PC-3 (cell line): ENCODE data around the gene C11orf91. TPM values are rescaled to one million over a fixed set of nuclear protein-coding genes. Genes with fewer than 3 reads are reported as not detected.

Experiments
- ATAC-seq: fragments of 200-7000 bp; cut with Tn5 transposase; 2 replicates; pipeline ENCODE4 v1.9.1; 2020; ENCODE audit warnings: mild to moderate bottlenecking, moderate library complexity
- BruUV-seq: library from RNA; stranded (reverse); fragments of 400-500 nt; replicated peaks from 2 replicates; lab custom pipeline; 2021; lab: Mats Ljungman, UMichigan
- CTCF ChIA-PET: fragments of 300-600 bp; sonication (Branson Sonifier 250); formaldehyde crosslinking; loops from one replicate; lab custom pipeline; 2022; ENCODE audit warnings: antibody characterized with exemption; lab: Charles Lee
- POLR2A ChIA-PET: fragments of 300-600 bp; sonication (Branson Sonifier 250); formaldehyde crosslinking; loops from one replicate; lab custom pipeline; 2022; ENCODE audit warnings: antibody characterized with exemption; ENCODE audit not compliant: unreplicated experiment; lab: Charles Lee
- DNase-seq: peaks from one replicate; pipeline ENCODE4 v3.0.0-alpha.2; 2015
- H2AFZ ChIP-seq: fragments of 300-600 bp; sonication (generic); 2 replicates; pipeline ENCODE4 v1.6.0; 2016; ENCODE audit warnings: antibody characterized with exemption, low read length
- H3F3A ChIP-seq: fragments of 300-600 bp; sonication (generic); one replicate; pipeline ENCODE4 v1.6.0; 2017; ENCODE audit warnings: antibody characterized with exemption, low read length, control low read depth, mild to moderate bottlenecking; ENCODE audit not compliant: unreplicated experiment
- H3K27ac ChIP-seq: fragments of 300-600 bp; sonication (generic); 2 replicates; pipeline ENCODE4 v1.5.1; 2016; ENCODE audit warnings: mild to moderate bottlenecking, low read length
- H3K27me3 ChIP-seq: fragments of 300-600 bp; sonication (generic); 2 replicates; pipeline ENCODE4 v1.6.1; 2016; ENCODE audit warnings: low read length, mixed read lengths
- H3K36me3 ChIP-seq: fragments of 300-600 bp; sonication (generic); 2 replicates; pipeline ENCODE4 v1.6.1; 2016; ENCODE audit warnings: low read depth, mixed run types, low read length, mixed read lengths
- H3K4me1 ChIP-seq: fragments of 300-600 bp; sonication (generic); 2 replicates; pipeline ENCODE4 v1.5.1; 2016; ENCODE audit warnings: low read length; ENCODE audit not compliant: insufficient read depth
- H3K4me2 ChIP-seq: fragments of 300-600 bp; sonication (generic); 2 replicates; pipeline ENCODE4 v1.6.0; 2016; ENCODE audit warnings: low read length
- H3K4me3 ChIP-seq: fragments of 300-600 bp; sonication (generic); 2 replicates; pipeline ENCODE4 v1.5.1; 2016; ENCODE audit warnings: mild to moderate bottlenecking, low read length, mixed read lengths
- H3K79me2 ChIP-seq: fragments of 300-600 bp; sonication (generic); 2 replicates; pipeline ENCODE4 v1.6.1; 2017; ENCODE audit warnings: low read length, mixed read lengths
- H3K9ac ChIP-seq: fragments of 300-600 bp; sonication (generic); 2 replicates; pipeline ENCODE4 v1.6.0; 2016; ENCODE audit warnings: mild to moderate bottlenecking, low read length
- H3K9me2 ChIP-seq: fragments of 300-600 bp; sonication (generic); replicated peaks from 2 replicates; pipeline ENCODE4 v1.6.1; 2016; ENCODE audit warnings: mixed run types, low read length, mixed read lengths
- H3K9me3 ChIP-seq: fragments of 300-600 bp; sonication (generic); 2 replicates; pipeline ENCODE4 v1.6.1; 2016; ENCODE audit warnings: low read length, mixed read lengths
- H4K20me1 ChIP-seq: fragments of 300-600 bp; sonication (generic); 2 replicates; pipeline ENCODE4 v1.6.1; 2016; ENCODE audit warnings: low read length, mixed read lengths
- CTCF ChIP-seq: fragments of 300-600 bp; sonication (generic); conservative IDR thresholded peaks from 2 replicates; pipeline ENCODE4 v1.5.1; 2017; ENCODE audit warnings: antibody characterized with exemption, low read depth, mild to moderate bottlenecking, low read length
- EZH2 ChIP-seq: fragments of 300-600 bp; sonication (generic); IDR thresholded peaks from one replicate; pipeline ENCODE4 v1.6.1; 2017; ENCODE audit warnings: antibody characterized with exemption, mild to moderate bottlenecking, low read length; ENCODE audit not compliant: unreplicated experiment
- EZH2phosphoT487 ChIP-seq: fragments of 300-600 bp; sonication (generic); IDR thresholded peaks from 2 replicates; pipeline ENCODE4 v1.6.1; 2018; ENCODE audit warnings: mild to moderate bottlenecking, antibody characterized with exemption, low read length, borderline replicate concordance
- intact Hi-C: fragments of 100-400 bp; cut with micrococcal nuclease; formaldehyde crosslinking; loops from 2 replicates; pipeline ENCODE4 v1.9.0; 2023
- total RNA-seq: library from RNA; depleted of rRNA; stranded (reverse); fragments of >200 nt; gene quantifications from 2 replicates; pipeline ENCODE4 v1.2.3, GENCODE V29; 2014

C11orf91 gene
- total RNA-seq, 1 experiment from 2014 or later: not detected

- Histone ChIP-seq H3K27me3 (no peaks in the 10 kb centered on the region), H4K20me1 (no peaks in the 10 kb centered on the region), H3K4me1 (no peaks in the 10 kb centered on the region), H3F3A (no peaks in the 10 kb centered on the region), H3K9me2 (no peaks in the 10 kb centered on the region), H3K9ac (no peak overlapping the region), H3K4me3 (no peak overlapping the region), H3K36me3 (no peaks in the 10 kb centered on the region), H3K79me2 (no peaks in the 10 kb centered on the region), H3K27ac (no peak overlapping the region), H2AFZ (no peak overlapping the region), H3K9me3 (no peaks in the 10 kb centered on the region), H3K4me2 (no peak overlapping the region)
- no TSS peak for BruUV-seq
- DNase-seq (no peak), ATAC-seq (no peak)
- ChIA-PET CTCF (no interaction called here), POLR2A (no interaction called here)
- intact Hi-C loops: no loop called here
- TF ChIP-seq EZH2: no peak
- TF ChIP-seq EZH2phosphoT487: no peak
- TF ChIP-seq CTCF: no peak
Observed at GRCh38 chr11:33652930-33653329, 47.7 kb downstream of the C11orf91 start.

GRCh38 chr11:33652431-33652830 is 48.2 kb downstream of the C11orf91 start:
- Histone ChIP-seq H3K27ac (no peak overlapping the region), H3K9me3 (no peaks in the 10 kb centered on the region), H3F3A (no peaks in the 10 kb centered on the region), H3K4me1 (no peaks in the 10 kb centered on the region), H3K9ac (no peak overlapping the region), H3K4me2 (no peak overlapping the region), H3K79me2 (no peaks in the 10 kb centered on the region), H2AFZ (no peak overlapping the region), H4K20me1 (no peaks in the 10 kb centered on the region), H3K9me2 (no peaks in the 10 kb centered on the region), H3K36me3 (no peaks in the 10 kb centered on the region), H3K27me3 (no peaks in the 10 kb centered on the region), H3K4me3 (no peak overlapping the region)
- ChIA-PET CTCF (no interaction called here), POLR2A (no interaction called here)
- intact Hi-C loops: no loop called here
- DNase-seq: no peak
- no peak for ATAC-seq
- no peak for TF ChIP-seq EZH2phosphoT487
- no peak for TF ChIP-seq CTCF
- no peak for TF ChIP-seq EZH2
- no TSS peak for BruUV-seq

GRCh38 chr11:33651990-33652389 is 48.6 kb downstream of the C11orf91 start:
- CTCF ChIA-PET: no interaction called here
- no peak overlapping the region for H2AFZ ChIP-seq

More at GRCh38 chr11:33651990-33652389, 48.6 kb downstream of the C11orf91 start:
- Histone ChIP-seq H3K9me3 (no peaks in the 10 kb centered on the region), H3K36me3 (no peaks in the 10 kb centered on the region), H3K4me2 (no peak overlapping the region), H4K20me1 (no peaks in the 10 kb centered on the region), H3K9ac (no peak overlapping the region), H3K4me3 (no peak overlapping the region), H3F3A (no peaks in the 10 kb centered on the region), H3K9me2 (no peaks in the 10 kb centered on the region), H3K27me3 (no peaks in the 10 kb centered on the region), H3K79me2 (no peaks in the 10 kb centered on the region), H3K27ac (no peak overlapping the region), H3K4me1 (no peaks in the 10 kb centered on the region)
- DNase-seq (no peak), ATAC-seq (no peak)
- intact Hi-C loops: no loop called here
- POLR2A ChIA-PET: no interaction called here
- TF ChIP-seq EZH2phosphoT487: no peak
- TF ChIP-seq EZH2: no peak
- no peak for TF ChIP-seq CTCF
- BruUV-seq: no TSS peak
